Medulla oblongata (tissue), 1 donor: Measurements from ENCODE around the gene TWIST2.

Experiments used
- DNase-seq: peaks from one replicate; pipeline ENCODE4 v3.0.0-alpha.2; 2015; ENCODE audit errors: extremely low spot score

The TWIST2 gene

GRCh38 chr2:238856713-238857567 lies 9.1 kb downstream of the TWIST2 start:
- no peak for DNase-seq

- DNase-seq: no peak
Measured at GRCh38 chr2:238857959-238858358, 10.1 kb downstream of the TWIST2 start.

- DNase-seq: no peak
Measured at GRCh38 chr2:238859636-238860347, 11.9 kb downstream of the TWIST2 start.

GRCh38 chr2:238861013-238861730 lies 13.3 kb downstream of the TWIST2 start:
- no peak for DNase-seq

- no peak for DNase-seq
Measured at GRCh38 chr2:238861766-238862315, 14.0 kb downstream of the TWIST2 start.

GRCh38 chr2:238862701-238863100 lies 14.8 kb downstream of the TWIST2 start:
- DNase-seq: no peak

- no peak for DNase-seq
Measured at GRCh38 chr2:238863231-238863630, 15.3 kb downstream of the TWIST2 start.

- DNase-seq: no peak
Measured at GRCh38 chr2:238863749-238864206, 15.9 kb downstream of the TWIST2 start.

GRCh38 chr2:238864207-238865014 lies 16.5 kb downstream of the TWIST2 start:
- peak; percentile 16 for DNase-seq

- DNase-seq: no peak
Measured at GRCh38 chr2:238865015-238865719, 17.3 kb downstream of the TWIST2 start.

GRCh38 chr2:238865744-238866355 lies 18.0 kb downstream of the TWIST2 start:
- DNase-seq: no peak

- no peak for DNase-seq
Measured at GRCh38 chr2:238866656-238867277, 18.9 kb downstream of the TWIST2 start.

GRCh38 chr2:238868067-238868524 lies 20.2 kb downstream of the TWIST2 start:
- DNase-seq: no peak

- no peak for DNase-seq
Measured at GRCh38 chr2:238868616-238869292, 20.9 kb downstream of the TWIST2 start.

- no peak for DNase-seq
Measured at GRCh38 chr2:238869293-238870124, 21.6 kb downstream of the TWIST2 start.

GRCh38 chr2:238870261-238870660 lies 22.4 kb downstream of the TWIST2 start:
- no peak for DNase-seq

GRCh38 chr2:238872026-238872425 lies 24.1 kb downstream of the TWIST2 start:
- no peak for DNase-seq
